ENCODE results near the gene TRAP1.

GRCh38 chr16:3687021-3687420, 30.3 kb downstream of the TRAP1 start:
- TF ChIP-seq MAX (IDR thresholded peaks at IDR 0.05) (no peak), REST (IDR thresholded peaks at IDR 0.05) (no peak), CTCF (IDR thresholded peaks at IDR 0.05; ENCODE audit: low read depth, low read length, missing input control) (no peak), JUND (IDR thresholded peaks at IDR 0.05) (no peak), FOXA1 (IDR thresholded peaks at IDR 0.05) (no peak), SP1 (IDR thresholded peaks at IDR 0.05) (no peak)

Data from liver (tissue), 3 donors.